Central memory CD8-positive, alpha-beta T cell (primary cell): Measurements from ENCODE around the gene CENPQ.

ENCODE experiments used
- ATAC-seq: fragments of 150-1000 bp; cut with Tn5 transposase; replicated peaks from 2 replicates; pipeline ENCODE4 v1.10.0; 2022; ENCODE audit warnings: mild to moderate bottlenecking, moderate FRiP score, moderate number of reproducible peaks; ENCODE audit not compliant: poor library complexity, severe bottlenecking; ENCODE audit errors: extremely low read depth
- DNase-seq, 2 donors: peaks; one replicate each; pipeline ENCODE4 v3.0.0; 2021; ENCODE audit warnings: low spot score in 2 of 2
- H3K27ac Mint-ChIP-seq: one replicate; pipeline ENCODE4 v1.8.0; 2022; ENCODE audit warnings: low read depth, mild to moderate bottlenecking, moderate library complexity, mixed read lengths
- H3K27me3 Mint-ChIP-seq: one replicate; pipeline ENCODE4 v1.8.0; 2022; ENCODE audit warnings: mixed read lengths
- H3K36me3 Mint-ChIP-seq: one replicate; pipeline ENCODE4 v1.8.0; 2022; ENCODE audit warnings: mild to moderate bottlenecking, moderate library complexity, mixed read lengths; ENCODE audit not compliant: insufficient read depth
- H3K4me1 Mint-ChIP-seq: one replicate; pipeline ENCODE4 v1.8.0; 2022; ENCODE audit warnings: mixed read lengths
- H3K4me3 Mint-ChIP-seq: one replicate; pipeline ENCODE4 v1.8.0; 2022; ENCODE audit warnings: mild to moderate bottlenecking, moderate library complexity, mixed read lengths
- H3K9me3 Mint-ChIP-seq: one replicate; pipeline ENCODE4 v1.8.0; 2022; ENCODE audit warnings: mixed read lengths

CENPQ gene

DNA sequence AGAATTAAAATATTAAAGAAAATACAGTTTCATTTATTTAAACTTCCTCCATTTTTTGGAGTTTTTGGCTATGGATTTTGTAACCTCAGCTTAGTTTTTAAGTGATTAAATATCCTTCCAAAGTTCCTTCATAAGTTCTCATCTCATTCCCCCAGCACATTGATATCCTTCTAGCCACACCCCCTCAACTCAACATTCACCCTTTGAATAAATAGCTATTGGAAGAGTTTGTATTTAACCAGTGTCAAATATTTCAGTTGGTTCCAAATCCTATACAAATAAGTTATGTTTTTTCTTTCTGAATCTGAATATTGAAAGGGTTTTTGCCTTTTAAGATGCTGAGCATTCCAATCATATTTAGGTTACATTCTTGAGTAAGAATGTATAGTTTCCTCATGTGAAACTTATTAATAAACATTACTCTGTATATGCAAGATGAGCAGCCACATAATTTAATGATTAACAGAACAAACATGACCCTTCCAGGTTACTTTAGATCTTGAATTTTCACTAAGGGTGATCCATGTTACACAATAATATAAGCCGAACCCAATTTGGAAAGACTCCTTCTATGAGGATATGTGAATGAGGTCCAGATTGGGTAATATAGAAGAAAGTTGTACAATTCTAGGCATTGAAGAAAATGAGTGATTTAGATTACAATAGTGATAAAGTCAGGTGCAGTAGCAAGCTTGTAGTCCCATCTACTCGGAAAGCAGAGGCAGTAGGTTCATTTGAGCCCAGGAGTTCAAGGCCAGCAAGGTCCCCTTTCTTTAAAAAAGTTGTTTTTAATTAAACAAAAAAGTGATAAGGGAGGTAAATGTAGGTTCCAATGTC is 50.2 kb downstream of the CENPQ start:
- Mint-ChIP-seq H3K36me3 (no peaks in the 10 kb centered on the region), H3K4me3 (no peak overlapping the region), H3K4me1 (no peaks in the 10 kb centered on the region)

DNA sequence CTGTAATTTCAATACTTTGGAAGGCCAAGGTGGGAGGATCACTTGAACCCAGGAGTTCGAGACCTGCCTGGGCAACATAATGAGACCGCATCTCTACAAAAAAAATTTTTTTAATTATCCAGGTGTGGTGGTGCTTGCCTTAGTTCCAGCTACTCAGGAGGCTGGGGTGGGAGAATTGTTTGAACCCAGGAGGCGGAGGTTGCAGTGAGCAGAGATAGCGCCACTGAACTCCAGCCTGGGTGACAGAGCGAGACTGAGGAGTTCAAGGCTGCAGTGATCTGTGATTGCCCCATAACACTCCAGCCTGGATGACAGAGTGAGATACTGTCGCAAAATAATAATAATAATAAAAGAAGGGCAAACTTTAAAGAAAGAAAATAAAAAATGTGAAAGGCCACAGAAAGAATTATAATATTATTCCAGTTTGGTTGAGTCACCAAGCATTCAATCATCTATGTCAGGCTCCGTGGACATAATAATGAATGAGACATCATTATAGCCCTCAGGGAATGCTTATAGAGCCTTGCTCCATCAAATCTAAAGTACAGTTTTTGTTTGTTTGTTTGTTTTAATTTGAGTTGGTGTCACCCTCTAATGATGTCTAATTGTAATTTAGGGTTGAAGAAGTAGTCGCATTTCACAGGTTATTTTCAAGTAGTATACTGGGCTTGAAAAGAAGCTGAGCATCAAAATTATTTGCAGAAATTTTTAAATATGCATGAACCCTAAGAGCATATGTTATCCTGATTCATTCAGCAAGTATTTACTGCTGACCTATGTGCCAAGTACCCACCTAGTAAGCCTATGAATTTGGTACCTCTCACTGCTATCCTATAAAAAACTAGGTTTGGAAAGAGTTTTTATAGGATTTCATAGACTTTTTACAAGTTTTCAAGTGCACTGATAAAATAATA is 51.7 kb downstream of the CENPQ start:
- DNase-seq (no peak), ATAC-seq (no peak)
- Mint-ChIP-seq H3K4me3 (no peak overlapping the region), H3K4me1 (no peaks in the 10 kb centered on the region), H3K27me3 (peaks cover 25% of the 10 kb centered on the region), H3K9me3 (no peaks in the 10 kb centered on the region), H3K36me3 (no peaks in the 10 kb centered on the region), H3K27ac (no peak overlapping the region)

More for the DNA sequence above, 50.2 kb downstream of the CENPQ start:
- ATAC-seq (no peak), DNase-seq (no peak)
- Mint-ChIP-seq H3K27ac (no peak overlapping the region), H3K27me3 (peaks cover 25% of the 10 kb centered on the region), H3K9me3 (no peaks in the 10 kb centered on the region)

DNA sequence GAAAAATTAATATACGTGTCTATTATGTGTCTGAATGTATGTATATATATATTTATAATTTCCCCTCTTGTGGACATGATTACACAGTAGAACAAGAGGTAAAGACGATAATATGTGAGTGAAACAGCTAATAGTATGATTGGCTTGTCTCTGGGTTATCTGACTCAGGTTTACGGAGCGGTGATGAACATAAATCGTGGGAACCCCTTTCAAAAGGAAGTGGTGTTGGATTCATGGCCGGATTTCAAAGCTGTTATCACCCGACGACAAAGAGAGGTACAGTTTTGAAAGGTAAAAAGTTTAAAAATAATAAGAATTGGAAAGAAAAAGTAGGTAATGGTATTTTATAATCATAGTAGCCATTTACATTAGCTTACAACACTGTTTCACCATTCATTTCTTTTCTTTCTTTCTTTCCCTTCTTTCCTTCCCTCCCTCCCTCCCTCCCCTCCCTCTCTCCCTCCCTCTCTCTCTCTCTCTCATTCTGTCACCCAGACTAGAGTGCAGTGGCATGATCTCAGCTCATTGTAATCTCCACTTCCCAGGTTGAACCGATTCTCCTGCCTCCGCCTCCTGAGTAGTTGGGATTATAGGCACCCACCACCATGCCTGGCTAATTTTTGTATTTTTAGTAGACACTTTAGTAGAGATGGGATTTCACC is 52.4 kb downstream of the CENPQ start:
- no peak for ATAC-seq
- Mint-ChIP-seq H3K36me3 (no peaks in the 10 kb centered on the region), H3K4me3 (no peak overlapping the region), H3K4me1 (no peaks in the 10 kb centered on the region), H3K27ac (no peak overlapping the region), H3K27me3 (peaks cover 25% of the 10 kb centered on the region), H3K9me3 (no peaks in the 10 kb centered on the region)
- DNase-seq: no peak

DNA sequence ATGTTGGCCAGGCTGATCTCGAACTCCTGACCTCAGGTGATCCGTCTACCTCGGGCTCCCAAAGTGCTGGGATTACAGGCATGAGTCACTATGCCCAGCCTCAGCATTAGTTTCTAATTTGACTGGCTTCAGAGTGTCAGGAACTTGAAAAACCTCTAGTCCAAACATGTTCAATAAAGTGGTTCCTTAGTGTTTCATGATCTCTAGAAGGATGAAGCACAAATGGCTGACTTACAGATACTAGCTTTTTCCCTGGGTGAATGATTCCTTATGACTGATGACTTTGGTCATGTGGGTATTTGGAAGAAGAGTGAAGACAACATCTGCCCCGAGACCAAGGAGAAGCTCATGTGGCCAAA is 53.0 kb downstream of the CENPQ start:
- H3K4me1 Mint-ChIP-seq: no peaks in the 10 kb centered on the region
- no peak for DNase-seq
- H3K27ac Mint-ChIP-seq: no peak overlapping the region
- H3K4me3 Mint-ChIP-seq: no peak overlapping the region
- no peaks in the 10 kb centered on the region for H3K36me3 Mint-ChIP-seq
- ATAC-seq: no peak
- peaks cover 25% of the 10 kb centered on the region for H3K27me3 Mint-ChIP-seq
- no peaks in the 10 kb centered on the region for H3K9me3 Mint-ChIP-seq

DNA sequence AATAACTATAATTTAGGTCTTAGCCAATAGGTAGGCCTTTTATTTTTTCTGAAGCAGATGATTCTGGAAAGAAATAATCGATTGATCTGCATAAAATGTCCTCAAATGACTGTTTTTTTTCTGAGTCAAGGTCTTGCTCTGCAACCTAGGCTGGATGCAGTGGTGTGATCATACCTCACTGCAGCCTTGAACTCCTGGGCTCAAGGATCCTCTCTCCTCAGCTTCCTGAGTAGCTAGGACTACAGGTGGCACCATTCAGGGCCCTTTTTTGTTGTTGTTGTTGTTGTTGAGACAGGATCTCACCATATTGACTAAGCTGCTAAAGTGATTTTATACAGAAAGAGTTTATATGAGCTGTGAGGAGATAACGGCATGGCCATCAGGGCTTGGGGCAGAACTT is 54.7 kb downstream of the CENPQ start:
- Mint-ChIP-seq H3K4me1 (no peaks in the 10 kb centered on the region), H3K36me3 (no peaks in the 10 kb centered on the region), H3K27me3 (peaks cover 15% of the 10 kb centered on the region), H3K4me3 (no peak overlapping the region), H3K27ac (no peak overlapping the region), H3K9me3 (no peaks in the 10 kb centered on the region)
- ATAC-seq: no peak
- no peak for DNase-seq

DNA sequence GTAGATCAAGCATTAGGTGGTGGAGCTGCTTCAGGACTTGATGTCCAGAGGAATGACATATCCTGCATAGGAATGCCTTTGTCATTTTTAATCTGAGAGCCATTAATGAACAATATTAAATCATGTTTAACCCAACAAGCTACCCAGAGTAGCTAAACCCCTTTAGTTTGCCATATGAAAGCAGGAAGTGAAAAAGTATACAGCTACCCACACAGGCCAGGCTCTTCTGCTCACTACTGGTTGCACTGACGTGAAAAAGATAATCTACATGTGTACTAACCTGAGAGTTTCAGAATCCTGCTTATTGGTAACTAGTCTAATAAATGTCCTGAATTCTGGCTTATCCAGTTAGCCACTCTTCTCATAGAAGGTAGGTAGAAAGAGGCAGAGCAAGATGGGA is 56.5 kb downstream of the CENPQ start:
- Mint-ChIP-seq H3K9me3 (no peaks in the 10 kb centered on the region), H3K27ac (no peak overlapping the region), H3K4me1 (no peaks in the 10 kb centered on the region), H3K27me3 (no peaks in the 10 kb centered on the region), H3K4me3 (no peak overlapping the region), H3K36me3 (no peaks in the 10 kb centered on the region)
- DNase-seq (no peak), ATAC-seq (no peak)

DNA sequence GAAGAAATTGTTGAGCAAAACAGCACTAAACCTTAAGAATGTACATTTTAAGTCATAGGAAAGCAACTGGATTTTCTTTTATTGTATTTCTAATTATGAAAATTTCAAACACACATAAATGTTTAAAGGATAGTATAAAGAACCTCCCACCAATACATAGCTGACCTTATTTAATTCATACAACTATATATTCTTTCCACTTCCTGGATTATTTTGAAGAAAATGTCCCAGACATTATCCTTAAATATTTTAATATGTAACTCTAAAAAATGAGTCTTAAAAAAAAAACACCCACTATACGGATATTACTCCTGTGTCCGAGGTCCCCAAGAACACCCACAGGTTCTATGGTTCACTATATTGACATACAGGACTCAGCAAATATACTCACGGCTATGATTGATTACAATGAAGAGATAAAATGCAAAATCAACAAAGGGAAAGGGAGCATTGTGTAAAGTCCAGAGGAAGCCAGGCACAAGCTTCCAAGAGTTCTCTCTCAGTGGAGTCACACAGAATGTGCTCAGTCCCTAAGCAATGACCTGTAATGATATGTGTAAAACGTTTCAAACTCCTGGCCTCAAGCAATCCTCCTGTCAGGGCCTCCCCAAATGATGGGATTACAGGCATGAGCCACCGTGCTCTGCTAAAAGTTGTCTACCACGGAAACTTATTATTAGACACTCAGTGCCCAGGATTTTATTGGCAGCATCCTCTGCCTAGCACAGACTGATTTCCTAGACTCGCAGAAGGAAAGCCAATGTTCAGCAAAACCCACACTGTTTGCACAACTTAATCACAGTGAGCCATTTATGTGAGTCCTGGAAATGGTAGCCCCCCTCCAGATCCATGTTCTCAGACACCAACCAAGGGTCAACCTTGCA is 59.8 kb downstream of the CENPQ start:
- no peak for DNase-seq
- Mint-ChIP-seq H3K4me3 (no peak overlapping the region), H3K36me3 (no peaks in the 10 kb centered on the region), H3K27ac (no peak overlapping the region), H3K9me3 (no peaks in the 10 kb centered on the region), H3K4me1 (no peaks in the 10 kb centered on the region), H3K27me3 (no peaks in the 10 kb centered on the region)
- no peak for ATAC-seq

DNA sequence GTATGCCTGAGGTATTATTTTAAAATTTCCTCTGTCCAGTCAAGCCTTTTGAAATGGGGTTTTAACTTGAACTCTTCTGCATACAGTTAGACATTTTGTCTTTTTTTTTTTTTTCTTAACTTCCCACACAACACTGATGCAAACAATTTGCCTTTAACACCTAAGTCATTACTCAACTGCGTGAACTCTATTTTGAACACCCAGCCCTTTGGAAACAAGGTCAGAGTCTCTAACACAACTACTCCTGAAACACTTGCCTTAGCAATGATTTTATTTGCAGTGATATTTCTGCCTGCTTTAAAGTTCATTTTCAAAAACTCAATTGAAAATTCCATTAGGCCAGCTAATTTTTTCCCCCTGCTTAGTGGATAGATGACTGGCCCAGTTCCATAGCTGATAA is 60.7 kb downstream of the CENPQ start:
- H3K36me3 Mint-ChIP-seq: no peaks in the 10 kb centered on the region
- no peaks in the 10 kb centered on the region for H3K9me3 Mint-ChIP-seq
- no peaks in the 10 kb centered on the region for H3K4me1 Mint-ChIP-seq
- H3K27ac Mint-ChIP-seq: no peak overlapping the region
- peaks cover 5% of the 10 kb centered on the region for H3K27me3 Mint-ChIP-seq
- ATAC-seq (no peak), DNase-seq (no peak)
- no peak overlapping the region for H3K4me3 Mint-ChIP-seq

DNA sequence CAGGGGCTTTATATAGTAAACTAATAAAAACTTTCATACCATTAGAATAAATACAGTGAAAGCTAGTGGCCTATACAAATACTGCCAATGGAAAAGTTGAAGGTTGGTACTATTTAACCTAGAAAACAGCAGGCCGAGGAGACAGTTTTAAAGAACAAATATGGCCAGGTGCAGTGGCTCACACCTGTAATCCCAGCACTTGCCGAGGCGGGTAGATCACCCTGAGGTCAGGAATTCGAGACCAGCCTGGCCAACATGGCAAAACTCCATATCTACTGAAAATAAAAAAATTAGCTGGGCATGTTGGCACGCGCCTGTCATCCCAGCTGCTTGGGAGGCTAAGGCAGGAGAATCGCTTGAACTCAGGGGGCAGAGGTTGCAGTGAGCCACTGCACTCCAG is 61.4 kb downstream of the CENPQ start:
- Mint-ChIP-seq H3K36me3 (no peaks in the 10 kb centered on the region), H3K27me3 (peaks cover 11% of the 10 kb centered on the region), H3K27ac (no peak overlapping the region), H3K9me3 (no peaks in the 10 kb centered on the region), H3K4me3 (no peak overlapping the region), H3K4me1 (no peaks in the 10 kb centered on the region)
- ATAC-seq: no peak
- no peak for DNase-seq

DNA sequence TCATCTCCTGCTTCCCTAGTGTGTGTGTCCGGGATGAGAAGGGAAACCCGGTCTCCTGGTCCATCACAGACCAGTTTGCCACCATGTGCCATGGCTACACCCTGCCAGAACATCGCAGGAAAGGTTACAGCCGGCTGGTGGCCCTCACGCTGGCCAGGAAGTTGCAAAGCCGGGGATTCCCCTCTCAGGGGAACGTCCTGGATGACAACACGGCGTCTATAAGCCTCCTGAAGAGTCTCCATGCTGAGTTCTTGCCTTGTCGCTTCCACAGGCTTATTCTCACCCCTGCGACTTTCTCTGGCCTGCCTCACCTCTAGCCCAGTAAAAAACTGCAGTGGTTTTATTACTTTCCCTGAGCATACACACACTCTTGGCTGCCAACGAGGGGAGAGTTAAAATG is 63.4 kb downstream of the CENPQ start:
- H3K36me3 Mint-ChIP-seq: no peaks in the 10 kb centered on the region
- DNase-seq: no peak

DNA sequence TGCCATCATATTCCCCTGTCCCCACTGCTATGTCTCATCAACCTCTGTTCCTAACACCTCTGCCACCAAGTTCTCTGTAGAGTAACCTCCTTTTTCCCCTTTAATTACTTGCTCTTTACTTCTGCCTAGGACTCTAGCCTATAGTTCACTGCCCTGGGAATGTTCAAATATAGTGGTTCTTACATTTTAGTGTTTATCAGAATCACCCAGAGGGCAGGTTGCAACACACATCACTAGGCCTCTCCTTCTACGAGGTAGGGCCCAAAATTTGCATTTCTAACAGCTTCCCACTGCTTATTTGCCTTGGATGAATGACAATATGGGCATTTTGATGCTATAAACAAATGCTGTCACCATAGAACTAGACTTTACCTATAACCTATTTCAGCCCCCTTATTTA is 64.2 kb downstream of the CENPQ start:
- ATAC-seq (no peak), DNase-seq (no peak)
- no peak overlapping the region for H3K4me3 Mint-ChIP-seq
- no peaks in the 10 kb centered on the region for H3K9me3 Mint-ChIP-seq
- no peak overlapping the region for H3K27ac Mint-ChIP-seq
- no peaks in the 10 kb centered on the region for H3K36me3 Mint-ChIP-seq
- peaks cover 20% of the 10 kb centered on the region for H3K27me3 Mint-ChIP-seq
- no peaks in the 10 kb centered on the region for H3K4me1 Mint-ChIP-seq

More for the DNA sequence above, 63.4 kb downstream of the CENPQ start:
- no peak for ATAC-seq
- H3K4me3 Mint-ChIP-seq: no peak overlapping the region
- no peaks in the 10 kb centered on the region for H3K9me3 Mint-ChIP-seq
- peaks cover 20% of the 10 kb centered on the region for H3K27me3 Mint-ChIP-seq
- H3K27ac Mint-ChIP-seq: no peak overlapping the region
- no peaks in the 10 kb centered on the region for H3K4me1 Mint-ChIP-seq

DNA sequence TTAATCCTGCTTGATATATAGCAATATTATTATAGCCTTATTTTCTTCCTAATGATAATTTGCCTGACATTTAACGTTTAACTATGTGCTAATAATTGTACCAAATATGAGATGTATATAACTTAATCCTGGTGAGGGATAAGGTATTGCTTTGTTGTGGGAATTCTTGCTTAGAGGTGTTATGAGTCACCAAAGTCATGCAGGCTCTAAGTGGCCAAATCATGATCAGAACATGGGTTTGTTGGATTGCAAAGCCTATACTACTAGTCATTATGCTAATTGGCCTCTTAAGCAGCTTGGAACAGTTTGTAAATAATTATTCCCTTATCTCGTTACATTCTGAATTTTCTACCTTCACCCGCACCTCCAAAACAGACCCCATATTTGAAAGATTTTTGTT is 65.4 kb downstream of the CENPQ start:
- Mint-ChIP-seq H3K36me3 (no peaks in the 10 kb centered on the region), H3K4me1 (no peaks in the 10 kb centered on the region), H3K27me3 (peaks cover 20% of the 10 kb centered on the region), H3K27ac (no peak overlapping the region), H3K4me3 (no peak overlapping the region), H3K9me3 (no peaks in the 10 kb centered on the region)
- DNase-seq (no peak), ATAC-seq (no peak)
